HepG2 (cell line): ENCODE data around the gene CSHL1. TPM values are rescaled to one million over a fixed set of nuclear protein-coding genes. Genes with fewer than 3 reads are reported as not detected.

Experiments used
- ATAC-seq: fragments of 200-7000 bp; cut with Tn5 transposase; 3 replicates; pipeline ENCODE4 v1.9.1; 2020; ENCODE audit warnings: mild to moderate bottlenecking, moderate library complexity
- BruUV-seq: library from RNA; stranded (reverse); fragments of 400-500 nt; replicated peaks from 2 replicates; lab custom pipeline; 2021; lab: Mats Ljungman, UMichigan
- CTCF ChIA-PET: fragments of 300-600 bp; formaldehyde crosslinking; extraction: SDS; loops from one replicate; lab custom pipeline; 2021; ENCODE audit warnings: low total read pairs, inconsistent platforms, low intra/inter-chr PET ratio; lab: Yijun Ruan, JAX
- POLR2A ChIA-PET: fragments of 350-600 bp; sonication (Branson Sonifier 250); formaldehyde crosslinking; loops from one replicate; lab custom pipeline; 2020; ENCODE audit warnings: antibody characterized with exemption, inconsistent platforms; lab: Yijun Ruan, JAX
- DNase-seq: peaks from one replicate; pipeline ENCODE4 v3.0.0-alpha.2; 2015; ENCODE audit warnings: low spot score
- FAIRE-seq: peaks from 3 replicates; lab custom pipeline; 2011; peaks lifted over from hg19 to GRCh38; lab: Jason Lieb, UNC
- H2AFZ ChIP-seq: one replicate; pipeline ENCODE4 v1.6.1; 2011; ENCODE audit warnings: low read length, inconsistent platforms
- H3K27ac ChIP-seq: fragments of 300-600 bp; 3 replicates; pipeline ENCODE4 v1.8.0; 2011; ENCODE audit warnings: mixed run types, mild to moderate bottlenecking, mixed read lengths, low read length, inconsistent platforms; ENCODE audit not compliant: insufficient read depth; ENCODE audit errors: extremely low read length
- H3K27me3 ChIP-seq, 2 experiments: fragments of 200-600 bp in 1 of 2; 2 replicates in 1 of 2; 3 replicates in 1 of 2; pipeline versions ENCODE4 v1.6.0 to v1.8.0; 2011; ENCODE audit warnings: low read length in 2 of 2, mild to moderate bottlenecking in 2 of 2, moderate library complexity in 2 of 2, inconsistent platforms in 1 of 2; ENCODE audit not compliant: insufficient read depth in 2 of 2, control insufficient read depth in 1 of 2
- H3K36me3 ChIP-seq, 2 experiments: fragments of 200-600 bp in 1 of 2; replicated peaks in 1 of 2; 2 replicates in 1 of 2; 3 replicates in 1 of 2; pipeline versions ENCODE4 v1.5.1 to v1.8.0; 2011; ENCODE audit warnings: low read length in 2 of 2, inconsistent platforms in 1 of 2; ENCODE audit not compliant: insufficient read depth in 2 of 2, control insufficient read depth in 1 of 2
- H3K4me1 ChIP-seq: 2 replicates; pipeline ENCODE4 v1.5.1; 2012; ENCODE audit warnings: low read length, inconsistent platforms; ENCODE audit not compliant: insufficient read depth
- H3K4me2 ChIP-seq: 2 replicates; pipeline ENCODE4 v1.6.0; 2011; ENCODE audit warnings: low read depth, low read length, inconsistent platforms
- H3K4me3 ChIP-seq, 3 experiments: fragments of 200-600 bp in 1 of 3; sonication (generic), shearing (Covaris generic) in 1 of 3; replicated peaks in 1 of 3; 2 replicates each; pipeline ENCODE4 v1.5.1; 2011 to 2016; ENCODE audit warnings: low read length in 3 of 3, inconsistent platforms in 2 of 3, low read depth in 2 of 3, mild to moderate bottlenecking in 2 of 3, control low read depth in 1 of 3, mixed read lengths in 1 of 3; ENCODE audit not compliant: insufficient read depth in 1 of 3
- H3K79me2 ChIP-seq: one replicate; pipeline ENCODE4 v1.6.1; 2011; ENCODE audit warnings: low read length, inconsistent platforms; ENCODE audit not compliant: insufficient read depth
- H3K9ac ChIP-seq: 2 replicates; pipeline ENCODE4 v1.6.0; 2011; ENCODE audit warnings: mild to moderate bottlenecking, low read depth, low read length, inconsistent platforms; ENCODE audit not compliant: insufficient read depth
- H3K9me3 ChIP-seq: 2 replicates; pipeline ENCODE4 v1.5.1; 2012; ENCODE audit warnings: mild to moderate bottlenecking, low read length
- H4K20me1 ChIP-seq: 2 replicates; pipeline ENCODE4 v1.6.0; 2011; ENCODE audit warnings: inconsistent platforms, mild to moderate bottlenecking, low read length, moderate library complexity; ENCODE audit not compliant: insufficient read depth
- FOXK2 ChIP-seq: fragments of 450-650 bp; IDR thresholded peaks from 2 replicates; pipeline ENCODE4 v1.6.1; 2016
- IRX3 ChIP-seq: sonication (generic); formaldehyde crosslinking; IDR thresholded peaks from 2 replicates; pipeline ENCODE4 v1.8.1; 2023; ENCODE audit warnings: mild to moderate bottlenecking, low read depth, missing genetic modification reagents, borderline replicate concordance
- KDM2A ChIP-seq: sonication (generic); formaldehyde crosslinking; IDR thresholded peaks from 2 replicates; pipeline ENCODE4 v1.4.0; 2020; ENCODE audit warnings: low read depth, missing genetic modification reagents, borderline replicate concordance
- KDM3A ChIP-seq: IDR thresholded peaks from 2 replicates; pipeline ENCODE4 v1.6.1; 2018; ENCODE audit warnings: low read depth, missing compliant biosample characterization
- NCOR1 ChIP-seq: fragments of 200-600 bp; sonication (generic); IDR thresholded peaks from 2 replicates; pipeline ENCODE4 v1.7.0; 2017; ENCODE audit warnings: antibody characterized with exemption, low read length, borderline replicate concordance
- PHB2 ChIP-seq: fragments of 450-650 bp; IDR thresholded peaks from 2 replicates; pipeline ENCODE4 v1.6.1; 2018; ENCODE audit not compliant: partially characterized antibody
- SALL1 ChIP-seq: sonication (generic); formaldehyde crosslinking; IDR thresholded peaks from 2 replicates; pipeline ENCODE4 v1.8.0; 2022; ENCODE audit warnings: mild to moderate bottlenecking, missing genetic modification reagents
- TSC22D2 ChIP-seq: sonication (generic); formaldehyde crosslinking; IDR thresholded peaks from 2 replicates; pipeline ENCODE4 v1.5.1; 2020; ENCODE audit warnings: missing genetic modification reagents, mild to moderate bottlenecking, borderline replicate concordance
- YEATS4 ChIP-seq: sonication (generic); formaldehyde crosslinking; IDR thresholded peaks from 2 replicates; pipeline ENCODE4 v1.4.0; 2020; ENCODE audit warnings: missing genetic modification reagents, borderline replicate concordance
- ZNF431 ChIP-seq: sonication (generic); formaldehyde crosslinking; IDR thresholded peaks from 2 replicates; pipeline ENCODE4 v1.9.0; 2022; ENCODE audit warnings: missing genetic modification reagents, low read depth, mild to moderate bottlenecking, borderline replicate concordance
- ZNF7 ChIP-seq: IDR thresholded peaks from 2 replicates; pipeline ENCODE4 v1.6.1; 2016; ENCODE audit warnings: missing biosample characterization, missing genetic modification reagents
- WGBS: methylation state at CpG from one replicate; pipeline ENCODE4 v1.1.6; 2017; ENCODE audit warnings: low lambda C conversion rate; 5-methylcytosine and 5-hydroxymethylcytosine counted together
- in situ Hi-C: cut with HindIII; loops from 2 replicates; pipeline ENCODE4 v1.10.0; 2017; ENCODE audit warnings: low pct_unique_long_range_greater_than_20kb; ENCODE audit not compliant: extremely low pct_ligation_motif_present
- intact Hi-C: fragments of 100-400 bp; cut with micrococcal nuclease; formaldehyde crosslinking; loops from one replicate; pipeline ENCODE4 v1.10.0; 2022; ENCODE audit not compliant: unreplicated experiment
- polyA plus RNA-seq, 8 experiments: library from polyadenylated mRNA; depleted of rRNA in 3 of 8; stranded (reverse) in 7 of 8; unstranded in 1 of 8; fragments of >200 nt; fragmentation: Illumina TruSeq in 4 of 8; extraction: Trizol in 4 of 8; gene quantifications; 2 replicates each; pipeline versions ENCODE4 v1.2.1 to v1.2.3, GENCODE V29; 2011 to 2016; ENCODE audit warnings: low read depth in 4 of 8, missing spikeins in 1 of 8, mixed read lengths in 1 of 8; ENCODE audit not compliant: insufficient read depth in 1 of 8
- total RNA-seq, 5 experiments: library from RNA; depleted of rRNA; stranded (reverse); fragments of >200 nt; fragmentation: Illumina TruSeq; extraction: Trizol; gene quantifications; 2 replicates each; pipeline ENCODE4 v1.2.3, GENCODE V29; 2016; ENCODE audit warnings: low read depth in 1 of 5
- TF ChIP-seq, protein P1 (sequence below): IDR thresholded peaks from 2 replicates; pipeline ENCODE4 v1.6.1; 2012; ENCODE audit warnings: inconsistent platforms
- TF ChIP-seq, protein P2 (sequence below): IDR thresholded peaks from 2 replicates; pipeline ENCODE4 v1.6.1; 2016; ENCODE audit warnings: low read depth, control low read depth
- TF ChIP-seq, protein P3 (sequence below): sonication (generic); formaldehyde crosslinking; IDR thresholded peaks from 2 replicates; pipeline ENCODE4 v1.5.0; 2020; ENCODE audit warnings: missing genetic modification reagents, mild to moderate bottlenecking, borderline replicate concordance
- TF ChIP-seq, protein P4 (sequence below): sonication (generic); formaldehyde crosslinking; conservative IDR thresholded peaks from 2 replicates; pipeline ENCODE4 v1.8.0; 2022; ENCODE audit warnings: mild to moderate bottlenecking, moderate library complexity, missing genetic modification reagents
- TF ChIP-seq, protein P5 (sequence below): sonication (generic); formaldehyde crosslinking; IDR thresholded peaks from 2 replicates; pipeline ENCODE4 v1.9.0; 2021; ENCODE audit warnings: missing genetic modification reagents, borderline replicate concordance

The CSHL1 gene
- total and polyA plus RNA-seq, 2 of the 13 experiments (the other 11 are each of a cell fraction or from before 2014, with no cell fraction given): not detected

DNA sequence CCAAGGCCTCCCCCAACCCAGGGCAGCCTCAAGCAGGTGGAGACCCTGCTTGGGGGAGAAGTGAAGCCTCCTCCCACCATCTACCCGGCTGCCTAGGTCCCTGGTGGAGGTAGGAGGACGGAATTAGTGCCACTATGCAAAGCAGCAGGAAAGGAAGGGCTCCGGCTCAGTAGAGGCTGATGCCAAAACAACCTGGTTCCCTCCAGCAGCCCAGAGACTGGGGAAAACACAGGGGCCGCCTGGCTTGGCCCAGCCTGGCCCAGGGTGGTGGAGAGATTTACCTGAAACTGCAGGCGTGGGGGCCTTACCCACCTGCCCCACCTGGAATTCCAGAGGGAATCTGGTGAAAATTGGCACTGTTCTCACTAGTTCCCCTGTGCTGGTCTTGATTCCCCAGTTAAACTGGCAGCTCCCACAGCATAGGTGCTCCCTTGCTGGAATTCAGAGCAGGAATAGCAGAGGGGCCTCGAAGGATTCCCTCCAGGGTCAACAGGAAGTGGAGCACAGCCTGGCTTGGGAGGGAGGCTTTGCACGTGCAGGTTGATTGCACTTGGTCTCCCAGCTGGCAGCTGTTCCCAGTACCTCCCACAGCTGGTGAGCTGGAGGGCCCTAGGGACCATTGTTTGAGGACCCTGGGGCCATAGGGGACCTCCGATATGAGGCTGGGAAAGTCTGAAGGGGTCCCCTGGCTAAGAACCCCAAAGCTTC lies 16.6 kb upstream of the CSHL1 start (continued):
- no peak for TF ChIP-seq NCOR1
- TF ChIP-seq, protein P1, sequence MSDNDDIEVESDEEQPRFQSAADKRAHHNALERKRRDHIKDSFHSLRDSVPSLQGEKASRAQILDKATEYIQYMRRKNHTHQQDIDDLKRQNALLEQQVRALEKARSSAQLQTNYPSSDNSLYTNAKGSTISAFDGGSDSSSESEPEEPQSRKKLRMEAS: peak; percentile 42; the same call in 1 of the 2 replicates
- TF ChIP-seq FOXK2: no peak

DNA sequence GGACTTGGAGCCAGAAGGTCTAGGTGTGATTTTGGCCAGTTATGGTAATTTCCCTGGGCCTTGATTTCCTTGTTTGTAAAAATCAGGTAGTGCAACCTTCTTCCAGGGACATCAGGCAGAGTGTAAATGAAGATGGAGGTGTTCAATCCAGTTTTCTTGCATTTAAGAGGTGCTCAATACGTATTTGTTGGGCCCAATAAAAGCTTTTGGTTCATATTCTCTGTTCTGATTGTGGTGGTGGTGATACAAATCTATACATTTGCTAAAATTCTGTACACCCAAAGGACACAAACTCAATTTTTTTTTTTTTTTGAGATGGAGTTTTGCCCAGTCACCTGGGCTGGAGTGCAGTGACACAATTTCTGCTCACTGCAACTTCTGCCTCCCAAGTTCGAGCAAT lies 15.1 kb upstream of the CSHL1 start:
- ATAC-seq: no peak
- no peak for FAIRE-seq
- Histone ChIP-seq H4K20me1 (no peaks in the 10 kb centered on the region; the same call in 1 of the 2 replicates), H3K4me1 (peaks cover 13% of the 10 kb centered on the region), H3K4me3 (no peak overlapping the region), H3K4me2 (no peak overlapping the region), H2AFZ (no peak overlapping the region), H3K27ac (no peak overlapping the region), H3K9me3 (no peaks in the 10 kb centered on the region), H3K27me3 (peaks cover 18 to 54% of the 10 kb centered on the region in 2 experiments), H3K9ac (no peak overlapping the region)
- intact Hi-C loops: no loop called here
- ChIA-PET CTCF (no interaction called here), POLR2A (no interaction called here)
- no peak for DNase-seq
- TF ChIP-seq PHB2 (no peak), IRX3 (CRISPR knock-in tag) (no peak), ZNF7 (CRISPR knock-in tag) (no peak), YEATS4 (CRISPR knock-in tag) (no peak), KDM2A (CRISPR knock-in tag) (no peak), ZNF431 (CRISPR knock-in tag) (no peak), KDM3A (CRISPR knock-in tag) (no peak), SALL1 (no peak), TSC22D2 (no peak)
- TF ChIP-seq, protein P2, sequence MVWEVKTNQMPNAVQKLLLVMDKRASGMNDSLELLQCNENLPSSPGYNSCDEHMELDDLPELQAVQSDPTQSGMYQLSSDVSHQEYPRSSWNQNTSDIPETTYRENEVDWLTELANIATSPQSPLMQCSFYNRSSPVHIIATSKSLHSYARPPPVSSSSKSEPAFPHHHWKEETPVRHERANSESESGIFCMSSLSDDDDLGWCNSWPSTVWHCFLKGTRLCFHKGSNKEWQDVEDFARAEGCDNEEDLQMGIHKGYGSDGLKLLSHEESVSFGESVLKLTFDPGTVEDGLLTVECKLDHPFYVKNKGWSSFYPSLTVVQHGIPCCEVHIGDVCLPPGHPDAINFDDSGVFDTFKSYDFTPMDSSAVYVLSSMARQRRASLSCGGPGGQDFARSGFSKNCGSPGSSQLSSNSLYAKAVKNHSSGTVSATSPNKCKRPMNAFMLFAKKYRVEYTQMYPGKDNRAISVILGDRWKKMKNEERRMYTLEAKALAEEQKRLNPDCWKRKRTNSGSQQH (CRISPR knock-in tag): no peak
- TF ChIP-seq, protein P3, sequence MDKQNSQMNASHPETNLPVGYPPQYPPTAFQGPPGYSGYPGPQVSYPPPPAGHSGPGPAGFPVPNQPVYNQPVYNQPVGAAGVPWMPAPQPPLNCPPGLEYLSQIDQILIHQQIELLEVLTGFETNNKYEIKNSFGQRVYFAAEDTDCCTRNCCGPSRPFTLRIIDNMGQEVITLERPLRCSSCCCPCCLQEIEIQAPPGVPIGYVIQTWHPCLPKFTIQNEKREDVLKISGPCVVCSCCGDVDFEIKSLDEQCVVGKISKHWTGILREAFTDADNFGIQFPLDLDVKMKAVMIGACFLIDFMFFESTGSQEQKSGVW: no peak
- TF ChIP-seq, protein P4, sequence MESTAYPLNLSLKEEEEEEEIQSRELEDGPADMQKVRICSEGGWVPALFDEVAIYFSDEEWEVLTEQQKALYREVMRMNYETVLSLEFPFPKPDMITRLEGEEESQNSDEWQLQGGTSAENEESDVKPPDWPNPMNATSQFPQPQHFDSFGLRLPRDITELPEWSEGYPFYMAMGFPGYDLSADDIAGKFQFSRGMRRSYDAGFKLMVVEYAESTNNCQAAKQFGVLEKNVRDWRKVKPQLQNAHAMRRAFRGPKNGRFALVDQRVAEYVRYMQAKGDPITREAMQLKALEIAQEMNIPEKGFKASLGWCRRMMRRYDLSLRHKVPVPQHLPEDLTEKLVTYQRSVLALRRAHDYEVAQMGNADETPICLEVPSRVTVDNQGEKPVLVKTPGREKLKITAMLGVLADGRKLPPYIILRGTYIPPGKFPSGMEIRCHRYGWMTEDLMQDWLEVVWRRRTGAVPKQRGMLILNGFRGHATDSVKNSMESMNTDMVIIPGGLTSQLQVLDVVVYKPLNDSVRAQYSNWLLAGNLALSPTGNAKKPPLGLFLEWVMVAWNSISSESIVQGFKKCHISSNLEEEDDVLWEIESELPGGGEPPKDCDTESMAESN (CRISPR knock-in tag): no peak
- TF ChIP-seq, protein P5, sequence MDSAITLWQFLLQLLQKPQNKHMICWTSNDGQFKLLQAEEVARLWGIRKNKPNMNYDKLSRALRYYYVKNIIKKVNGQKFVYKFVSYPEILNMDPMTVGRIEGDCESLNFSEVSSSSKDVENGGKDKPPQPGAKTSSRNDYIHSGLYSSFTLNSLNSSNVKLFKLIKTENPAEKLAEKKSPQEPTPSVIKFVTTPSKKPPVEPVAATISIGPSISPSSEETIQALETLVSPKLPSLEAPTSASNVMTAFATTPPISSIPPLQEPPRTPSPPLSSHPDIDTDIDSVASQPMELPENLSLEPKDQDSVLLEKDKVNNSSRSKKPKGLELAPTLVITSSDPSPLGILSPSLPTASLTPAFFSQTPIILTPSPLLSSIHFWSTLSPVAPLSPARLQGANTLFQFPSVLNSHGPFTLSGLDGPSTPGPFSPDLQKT (CRISPR knock-in tag): no peak
- TF ChIP-seq, all 625 proteins: peak for 0
- H3K36me3 ChIP-seq: no peaks in the 10 kb centered on the region
- no TSS peak for BruUV-seq
- WGBS: 14% methylated on average over 2 of the region's 2 CpGs
- H3K79me2 ChIP-seq: no peaks in the 10 kb centered on the region
- in situ Hi-C loops: loop anchor here (10.0 kb wide), 1 partner anchor 209 kb away; the partner anchor contains the start of gene ERN1
